Stimulated activated CD4-positive, alpha-beta T cell treated with anti-CD3 and anti-CD28 coated beads, Interleukin-1b, Interleukin-23, amount 100 ng/mL, for 4 hours (primary cell): ENCODE results near the gene RRAD.

Experiments used
- DNase-seq, 2 donors: peaks; one replicate each; pipeline ENCODE4 v3.0.0-alpha.2; 2020; ENCODE audit warnings: low read depth in 2 of 2

RRAD gene

DNA sequence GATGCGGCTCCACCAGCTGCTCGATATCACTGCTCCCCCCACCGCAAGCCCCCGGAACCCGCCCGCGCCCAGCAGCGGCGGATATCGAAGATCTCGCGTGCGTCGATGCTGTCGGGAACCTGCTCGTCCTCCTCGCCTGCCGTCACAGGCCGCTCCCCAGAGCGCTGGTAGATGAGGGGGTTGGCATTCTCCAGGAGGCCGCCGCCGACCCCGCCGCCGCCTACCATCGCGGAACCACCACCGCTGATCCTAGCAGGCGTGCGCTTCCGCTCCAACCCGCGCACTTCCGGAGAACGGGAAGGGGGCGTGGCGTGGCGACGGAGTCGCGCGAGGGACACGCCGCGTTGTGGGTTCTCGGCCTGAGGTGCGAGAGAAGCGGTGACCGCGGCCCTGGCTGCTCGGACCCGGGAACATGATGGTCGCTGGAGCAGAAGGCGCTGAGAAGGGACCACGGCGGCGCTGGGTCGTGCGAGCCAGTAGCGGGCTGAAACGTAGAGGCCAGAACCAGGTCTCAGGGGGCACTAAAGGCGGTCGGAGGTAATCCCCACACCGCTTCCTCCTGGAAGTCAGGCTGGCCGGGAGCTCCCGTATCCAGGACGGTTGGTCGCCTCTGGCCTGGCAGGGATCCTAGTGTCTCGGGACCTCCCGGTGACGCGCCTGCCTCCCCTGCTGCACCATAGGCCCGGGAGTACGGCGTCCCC is 9.0 kb upstream of the RRAD start, which contains the start of gene CIAO2B:
TSS of gene CIAO2B (minus strand) at position 265 of the 701 bp plus-strand sequence. CDS start at position 227, 38 bp downstream.
- DNase-seq: peak; percentile 81 to 86

DNA sequence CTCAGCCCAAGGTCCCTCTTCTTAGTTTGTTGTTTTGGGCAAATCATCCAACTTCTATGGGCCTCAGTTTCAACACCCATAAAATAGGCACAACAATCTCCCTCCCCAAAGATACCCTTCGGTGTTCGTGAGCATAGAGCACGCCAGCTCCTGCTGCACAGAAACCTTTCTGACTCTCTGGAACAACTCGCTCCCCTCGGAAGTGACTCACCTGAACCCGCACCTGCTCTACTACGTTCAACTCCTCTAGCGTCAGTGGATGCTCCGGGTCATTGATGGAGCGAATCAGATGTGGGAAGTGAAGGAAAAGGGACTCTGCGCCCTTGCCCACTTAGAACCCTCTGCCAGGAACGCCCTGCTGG is 8.4 kb upstream of the RRAD start:
- DNase-seq: peak; percentile 36 to 49

DNA sequence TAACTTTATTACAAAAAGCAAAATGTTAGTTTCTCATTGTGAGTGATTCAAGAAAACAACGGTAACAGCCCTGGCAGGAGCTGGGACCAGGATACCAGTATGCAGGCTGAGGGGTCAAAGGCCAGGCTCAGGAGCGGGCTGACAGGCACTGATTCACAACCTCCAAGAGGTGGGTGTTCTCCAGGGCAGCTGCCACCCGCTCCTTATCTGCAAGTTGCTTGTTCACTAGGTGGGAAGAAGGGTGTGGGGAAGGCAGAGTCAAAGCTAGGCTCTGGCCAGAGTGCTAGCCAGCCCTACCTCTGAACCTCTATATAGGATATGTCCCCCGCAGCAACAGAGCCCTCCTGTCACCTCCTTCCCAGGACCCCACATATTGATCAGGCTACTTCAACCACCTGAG is 6.7 kb upstream of the RRAD start:
- no peak for DNase-seq

DNA sequence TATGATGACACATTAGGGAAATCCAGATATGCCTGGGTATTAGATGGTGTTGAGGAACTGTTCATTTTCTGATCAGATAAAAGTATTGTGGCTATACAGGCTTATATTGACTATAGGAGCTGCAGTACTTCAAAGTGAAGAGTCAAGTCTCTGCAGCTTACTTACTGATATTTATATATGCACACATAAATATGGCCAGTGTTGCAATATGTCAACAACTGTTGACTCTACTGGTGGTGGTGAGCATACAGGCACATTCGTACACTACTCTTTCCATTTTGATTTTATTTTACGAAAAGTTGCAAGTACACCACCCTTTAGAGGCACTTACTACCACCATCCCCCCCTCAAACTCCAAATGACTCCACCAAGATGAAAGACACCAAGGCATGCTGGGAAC is 6.3 kb upstream of the RRAD start:
- DNase-seq: no peak

DNA sequence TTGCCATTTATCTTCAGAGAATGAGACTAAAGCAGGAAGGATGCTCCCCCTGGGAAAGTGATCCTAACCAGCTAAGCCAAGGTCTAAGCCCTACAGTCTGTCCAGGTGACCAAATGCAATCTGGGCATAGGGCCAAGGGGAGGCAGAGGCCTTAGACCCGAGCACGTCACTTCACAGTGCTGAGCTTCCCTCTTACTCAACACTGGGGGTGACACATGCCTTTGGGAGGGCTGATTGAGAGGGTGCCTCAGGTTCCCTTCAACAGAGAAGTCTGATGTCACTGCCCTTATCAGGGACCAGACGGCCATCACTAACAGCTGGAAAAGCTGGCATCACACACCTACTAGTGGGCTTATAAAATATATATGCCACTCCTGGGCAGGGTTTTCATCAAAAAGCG is 4.9 kb upstream of the RRAD start:
- DNase-seq: no peak

DNA sequence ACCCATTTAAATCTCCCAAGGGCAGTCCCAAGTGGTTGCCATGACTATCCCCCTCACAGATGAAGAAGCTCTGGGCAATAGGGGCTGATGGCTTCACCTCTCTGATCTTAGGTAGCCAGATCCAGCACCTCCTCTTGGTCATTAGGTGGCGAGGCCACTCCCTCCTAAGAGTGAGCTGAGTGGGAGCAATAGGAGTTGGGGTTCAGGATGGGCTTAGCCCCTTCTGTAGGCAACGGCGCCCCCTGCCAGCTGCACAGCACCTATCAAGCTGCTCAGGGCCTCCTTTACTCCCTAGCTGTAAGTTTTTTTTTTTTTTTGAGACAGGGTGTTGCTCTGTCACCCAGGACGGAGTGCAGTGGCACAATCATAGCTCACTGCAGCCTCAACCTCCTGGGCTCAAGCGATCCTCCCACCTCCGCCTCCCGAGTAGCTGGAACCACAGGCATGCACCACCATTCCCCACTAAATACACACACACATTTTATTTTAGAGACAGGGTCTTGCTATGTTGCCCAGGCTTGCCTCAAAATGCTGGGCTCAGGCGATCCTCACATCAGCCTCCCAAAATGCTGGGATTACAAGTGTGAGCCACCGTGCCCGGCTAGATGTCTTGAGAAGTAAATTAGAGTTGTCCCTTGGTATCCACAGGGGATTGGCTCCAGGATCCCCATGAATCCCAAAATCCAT is 3.5 kb upstream of the RRAD start:
- no peak for DNase-seq

DNA sequence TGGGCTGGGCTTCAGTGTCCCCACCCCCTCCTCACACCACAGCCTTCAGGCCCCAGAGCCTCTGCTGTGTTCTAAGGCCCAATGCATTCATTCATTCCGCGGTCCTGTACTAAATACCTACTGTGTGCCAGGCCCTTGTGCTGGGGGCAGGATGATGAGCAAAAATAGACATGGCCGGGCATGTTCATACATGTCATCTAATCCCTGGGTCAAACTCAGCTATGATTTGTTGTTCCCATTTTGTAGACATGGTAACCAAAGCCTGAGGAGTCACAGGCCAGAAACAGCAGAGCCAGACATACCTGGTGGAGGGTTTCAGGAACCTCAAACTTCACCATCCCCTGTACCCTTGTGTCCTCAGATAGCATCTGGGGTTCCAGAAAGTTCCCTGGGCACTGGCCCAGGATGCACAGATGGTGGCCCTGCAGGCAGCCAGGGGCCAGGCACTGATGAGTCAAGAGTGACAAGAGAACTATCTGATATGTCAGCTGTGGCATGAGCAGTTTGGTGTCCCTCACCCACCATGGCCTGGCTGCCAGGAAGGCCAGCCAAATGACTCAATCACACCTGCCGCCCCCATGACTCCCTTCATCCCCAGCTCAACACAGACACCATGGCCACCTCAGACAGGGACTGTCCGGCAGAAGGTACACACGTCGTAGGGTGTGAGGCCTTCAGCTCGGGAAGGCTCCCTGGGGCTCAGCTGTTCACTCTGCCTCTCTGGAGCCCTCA is 2.7 kb upstream of the RRAD start:
- no peak for DNase-seq

DNA sequence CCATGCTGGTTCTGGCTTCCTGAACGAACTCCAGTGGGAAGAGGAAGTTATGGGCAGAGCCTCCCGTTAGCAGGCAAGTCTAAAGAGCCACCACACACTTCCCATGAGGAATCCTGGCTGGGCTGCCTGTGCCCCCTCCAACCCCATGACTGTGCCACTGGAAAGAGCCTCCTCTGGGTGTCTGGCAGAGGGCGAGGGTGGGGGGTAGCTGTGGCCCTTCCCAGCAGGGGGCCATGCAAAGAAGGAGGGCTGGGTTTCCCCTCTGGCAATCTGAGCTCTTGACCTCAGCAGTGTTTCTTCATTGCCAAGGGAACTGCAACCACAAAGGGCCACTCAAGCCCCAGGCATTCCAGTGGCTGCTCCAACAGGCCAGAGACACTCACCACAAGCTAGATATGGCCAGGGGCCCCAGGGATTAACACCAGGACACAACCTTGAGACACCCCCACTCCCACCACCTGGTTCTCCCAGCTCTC is 1.7 kb upstream of the RRAD start:
- no peak for DNase-seq

DNA sequence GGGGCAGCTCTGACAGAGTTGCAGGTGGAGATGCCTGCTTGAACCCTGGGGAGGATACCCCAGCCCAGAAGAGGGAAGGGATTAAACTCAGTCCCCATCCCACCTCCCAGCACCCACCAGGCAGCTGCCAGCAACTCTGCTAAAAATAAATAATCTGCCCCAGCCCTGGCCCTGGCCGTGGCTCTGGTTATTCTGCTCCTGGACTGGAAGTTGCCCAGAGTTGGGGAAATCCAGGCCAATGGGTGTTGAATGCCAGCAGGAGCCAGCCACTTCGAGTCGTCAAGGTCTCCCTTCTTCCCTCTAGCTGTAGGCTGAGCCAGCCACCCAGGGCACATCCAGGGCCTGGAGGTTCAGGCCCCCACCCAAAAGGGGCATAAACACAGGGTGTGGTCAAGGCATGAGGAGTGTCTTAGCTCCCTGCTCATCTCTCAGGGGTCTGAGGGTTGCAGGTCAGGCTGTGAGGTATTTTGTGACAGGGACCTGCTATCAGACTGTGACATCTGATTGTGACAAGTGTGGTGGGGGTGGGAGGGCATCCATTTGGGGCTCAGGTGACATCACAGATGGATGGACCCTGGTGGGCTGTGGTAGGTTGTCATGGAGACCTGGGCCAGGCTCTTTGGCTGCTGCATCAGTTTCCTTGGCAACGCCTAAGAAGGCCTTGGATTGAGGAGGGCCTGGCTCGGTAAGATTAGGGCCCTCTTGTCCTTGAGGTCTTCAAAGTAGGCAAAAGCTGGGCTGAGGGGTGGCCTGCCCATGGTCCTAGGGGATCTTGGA is 1.0 kb upstream of the RRAD start:
- DNase-seq: no peak

DNA sequence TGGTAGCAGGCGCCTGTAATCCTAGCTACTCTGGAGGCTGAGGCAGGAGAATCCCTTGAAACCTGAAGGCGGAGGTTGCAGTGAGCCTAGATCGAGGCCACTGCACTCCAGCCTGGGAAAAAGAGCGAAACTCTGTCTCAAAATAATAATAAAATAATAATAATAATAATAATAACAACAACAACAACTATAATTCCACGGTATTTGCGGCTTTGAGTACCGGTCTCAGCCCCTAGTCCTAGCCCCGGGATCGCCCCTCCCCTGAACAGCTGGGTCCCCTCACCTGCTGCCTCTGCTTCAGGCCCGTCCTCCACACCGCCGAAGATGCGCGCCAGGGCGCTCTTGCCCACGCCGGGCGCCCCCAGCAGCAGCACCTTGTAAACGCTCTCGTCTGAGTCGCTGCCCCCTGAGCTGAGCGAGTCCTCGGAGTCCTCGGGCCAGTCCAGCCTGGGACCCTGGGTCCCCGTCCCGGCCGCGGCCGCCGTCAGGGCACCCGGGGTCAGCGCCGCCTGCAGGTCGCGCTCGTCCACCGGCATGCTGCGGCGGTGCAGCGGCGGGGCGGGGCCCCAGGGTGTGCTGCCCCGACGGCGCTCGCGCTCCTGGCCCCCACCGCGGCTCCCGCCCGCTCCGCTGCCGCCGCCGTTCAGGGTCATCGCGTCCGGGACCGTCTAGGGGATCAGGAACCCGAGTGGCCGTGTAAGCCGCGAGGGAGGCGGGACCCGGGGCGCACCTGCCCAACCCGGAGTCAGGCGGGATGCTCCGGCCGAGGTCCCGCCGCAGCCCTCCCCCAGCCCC is 611 bp downstream of the RRAD start:
- peak in 1 of 2 donors; percentile 31 for DNase-seq

DNA sequence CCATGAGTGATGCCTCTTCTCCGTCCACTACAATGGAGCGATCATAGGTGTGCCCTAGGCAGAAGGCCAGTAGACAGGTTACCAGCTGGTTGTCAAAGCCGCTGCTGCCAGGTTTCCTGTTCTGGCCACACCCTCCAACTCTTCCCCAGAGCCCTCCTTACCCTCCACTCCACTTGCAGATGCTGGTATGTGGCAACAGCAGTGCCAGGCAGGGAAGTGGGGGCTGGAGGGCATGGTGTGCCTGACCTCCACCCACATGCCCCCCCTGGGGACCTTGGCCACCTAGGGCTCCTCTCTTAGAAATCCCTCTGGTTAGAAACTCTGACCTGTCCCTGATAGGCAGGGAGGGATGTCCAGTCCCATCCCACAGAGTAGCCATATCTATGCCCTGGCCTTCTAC is 1.5 kb downstream of the RRAD start:
- no peak for DNase-seq

DNA sequence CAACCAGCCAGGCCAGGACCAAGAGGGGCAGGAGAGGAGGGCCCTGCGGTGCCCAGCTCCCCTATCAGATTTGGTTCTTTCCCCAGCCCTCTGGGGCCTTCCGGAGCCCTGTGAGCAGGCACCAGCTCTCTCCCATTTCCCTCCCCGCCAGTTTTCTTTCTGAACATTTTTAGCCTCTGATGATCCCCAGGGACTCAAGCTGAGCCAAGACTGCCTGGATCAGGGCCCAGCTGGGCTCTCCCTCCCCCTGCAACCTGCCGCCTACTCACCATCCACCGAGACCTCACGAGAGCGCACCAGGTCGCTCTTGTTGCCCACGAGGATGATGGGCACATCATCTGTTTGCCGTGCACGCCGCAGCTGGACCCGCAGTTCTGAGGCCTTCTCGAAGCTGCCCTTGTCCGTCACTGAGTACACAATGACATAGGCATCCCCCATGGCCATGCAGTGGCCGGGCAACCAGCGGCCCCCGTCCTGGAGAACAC is 2.0 kb downstream of the RRAD start:
- DNase-seq: no peak

DNA sequence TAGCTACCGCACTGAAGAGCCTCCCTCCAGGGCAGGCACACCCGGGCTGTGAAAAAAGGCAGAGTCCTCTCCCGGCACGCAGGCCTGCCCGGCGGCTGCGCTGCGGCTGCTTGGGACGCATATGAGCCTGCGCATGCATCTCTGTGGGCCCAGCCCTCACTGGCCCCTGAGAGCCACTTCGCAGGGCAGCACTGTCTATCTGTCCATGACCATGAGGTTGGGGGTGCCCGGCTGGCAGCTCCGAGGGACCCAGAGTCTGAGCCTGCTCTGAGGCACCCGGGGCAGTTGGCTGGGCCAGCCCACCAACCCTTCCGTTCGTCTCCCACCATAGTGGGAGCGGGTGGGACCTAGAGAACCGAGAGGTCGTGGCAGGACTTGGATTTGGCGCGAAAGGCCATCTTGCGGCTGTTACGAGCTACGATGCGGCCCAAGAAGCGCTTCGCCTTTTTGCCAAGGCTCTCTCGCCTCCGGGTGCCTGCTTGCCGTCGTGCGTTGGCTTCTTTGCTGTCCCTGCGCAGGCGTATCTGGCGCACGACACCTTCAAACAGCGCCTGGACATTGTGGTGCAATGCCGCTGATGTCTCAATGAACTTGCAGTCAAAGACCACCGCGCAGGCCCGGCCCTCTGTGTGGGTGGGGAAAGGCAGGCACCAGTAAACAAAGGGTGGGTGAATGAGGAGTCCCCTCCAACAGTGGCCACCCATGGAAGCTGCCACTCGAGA is 3.4 kb downstream of the RRAD start:
- DNase-seq: no peak

DNA sequence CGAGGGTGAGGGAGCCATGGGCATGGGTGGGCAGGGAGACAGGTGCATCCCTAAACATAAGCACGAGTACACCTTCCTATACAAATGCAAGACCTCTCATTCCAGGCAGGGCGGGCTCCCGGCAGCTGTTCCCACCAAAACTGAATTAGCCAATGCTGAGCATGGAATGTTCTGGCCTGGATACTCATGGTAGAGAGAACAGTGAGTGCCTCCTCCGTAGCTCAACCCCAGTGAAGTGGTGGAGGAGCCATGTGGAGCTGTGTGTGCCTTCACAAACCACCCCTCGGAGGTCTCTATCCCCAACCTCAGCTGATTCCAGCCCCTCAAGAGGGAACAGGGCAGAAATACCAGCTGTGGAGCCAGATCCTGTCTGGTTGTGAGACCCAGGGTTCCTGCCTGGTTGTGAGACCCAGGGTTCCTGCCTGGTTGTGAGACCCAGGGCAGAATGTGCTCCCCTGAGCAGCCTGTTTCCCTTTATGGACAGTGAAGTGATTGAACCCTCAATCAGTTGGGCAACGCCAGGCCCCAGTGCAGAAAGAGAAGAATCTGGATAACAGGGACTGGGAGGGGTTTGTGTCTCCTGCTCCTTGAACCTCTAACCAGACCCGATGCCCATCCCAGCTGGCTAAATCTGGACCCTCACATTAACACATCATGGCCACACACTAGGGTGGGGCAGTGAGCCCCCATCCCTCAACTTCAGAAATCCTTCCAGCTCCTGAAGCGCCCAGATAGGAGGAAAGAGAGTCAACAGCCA is 4.2 kb downstream of the RRAD start:
- no peak for DNase-seq

DNA sequence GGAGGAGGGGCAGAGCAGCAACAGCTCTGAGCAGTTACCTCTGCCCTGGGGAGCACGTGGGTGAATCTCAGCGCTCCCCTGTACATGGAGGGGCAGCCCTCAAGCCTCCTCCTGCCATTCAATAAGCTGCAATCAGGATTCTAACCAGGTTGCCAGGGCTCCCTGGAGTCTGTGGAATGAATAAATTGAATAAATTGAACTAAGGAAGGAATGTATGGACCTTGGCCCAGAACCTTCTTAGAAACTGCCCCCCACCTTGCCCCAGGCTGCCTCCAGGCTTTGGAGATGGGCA is 5.1 kb downstream of the RRAD start:
- DNase-seq: no peak

DNA sequence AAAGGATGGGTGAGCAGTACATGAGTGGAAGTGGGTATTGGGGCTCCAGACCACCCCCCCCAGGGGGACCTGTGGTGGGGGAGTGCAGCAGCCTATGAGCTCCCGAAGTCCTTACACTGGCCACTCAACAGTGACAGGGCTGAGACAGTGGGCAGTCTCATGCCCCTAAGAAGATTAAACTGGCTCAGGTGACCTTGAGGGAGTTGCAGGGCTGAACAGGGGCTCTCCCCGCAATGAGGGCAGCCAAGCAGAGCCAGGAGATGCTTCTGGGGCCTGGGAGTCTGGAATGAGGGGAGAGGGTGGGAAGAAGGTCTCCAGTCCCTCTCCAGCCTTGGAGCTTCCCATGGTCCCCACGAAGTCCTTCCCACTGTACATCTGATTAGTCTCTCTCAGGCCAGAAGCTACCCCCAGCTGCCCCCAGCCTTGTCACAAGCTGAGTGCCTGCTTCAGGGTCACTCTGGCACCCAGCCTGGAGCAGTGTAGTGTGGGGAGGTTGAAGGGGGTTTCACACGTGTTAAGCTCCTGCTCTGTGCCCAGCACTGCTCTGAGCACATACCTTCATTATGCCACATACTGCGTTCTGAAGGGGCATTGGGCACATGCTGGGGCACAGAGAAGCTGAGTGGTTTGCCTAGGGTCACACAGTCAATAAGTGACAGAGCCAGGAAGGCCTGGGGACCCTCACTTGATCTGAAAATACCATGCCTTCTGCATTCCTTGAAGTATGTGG is 5.6 kb downstream of the RRAD start:
- no peak for DNase-seq

DNA sequence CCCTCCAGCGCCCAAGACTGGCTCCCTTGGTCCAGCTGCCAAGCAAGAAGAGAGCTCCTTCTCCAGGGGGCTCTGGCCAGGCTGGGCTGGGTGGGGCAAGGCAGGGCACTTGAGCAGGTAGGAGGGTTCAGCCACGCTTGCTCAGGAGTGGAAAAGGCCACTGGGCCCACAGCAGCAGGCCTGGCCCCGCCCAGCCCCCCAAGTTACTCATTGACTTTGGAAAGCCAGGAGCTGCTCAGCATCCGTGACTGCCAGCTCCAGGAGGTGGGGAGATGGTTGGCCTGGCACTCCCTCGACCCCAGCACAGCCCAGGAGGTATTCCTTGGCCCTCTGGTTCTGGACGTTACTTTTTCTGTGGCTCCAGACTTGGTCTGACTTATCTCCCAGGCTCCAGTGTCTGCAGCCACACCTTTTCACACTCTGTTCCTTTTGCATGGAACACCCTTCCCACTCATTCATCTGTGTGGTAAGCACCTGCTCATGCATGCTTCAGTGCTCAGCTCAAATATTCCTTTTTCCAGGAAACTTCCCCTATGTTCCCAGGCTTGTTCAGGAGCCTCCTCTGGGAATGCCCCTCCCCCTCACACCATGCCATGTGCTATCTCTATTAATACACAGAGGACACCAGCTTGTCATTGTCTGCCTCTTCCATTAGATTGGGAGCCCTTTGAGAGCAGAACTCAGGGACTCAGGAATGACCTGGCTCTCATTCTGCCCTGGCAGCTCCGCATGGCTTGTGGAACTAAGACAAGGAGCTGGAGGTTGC is 6.3 kb downstream of the RRAD start, which contains the start of gene CDH16:
TSS of gene CDH16 (minus strand) at position 83 of the 766 bp plus-strand sequence. CDS start 820 bp downstream, outside the sequence.
- DNase-seq: no peak

DNA sequence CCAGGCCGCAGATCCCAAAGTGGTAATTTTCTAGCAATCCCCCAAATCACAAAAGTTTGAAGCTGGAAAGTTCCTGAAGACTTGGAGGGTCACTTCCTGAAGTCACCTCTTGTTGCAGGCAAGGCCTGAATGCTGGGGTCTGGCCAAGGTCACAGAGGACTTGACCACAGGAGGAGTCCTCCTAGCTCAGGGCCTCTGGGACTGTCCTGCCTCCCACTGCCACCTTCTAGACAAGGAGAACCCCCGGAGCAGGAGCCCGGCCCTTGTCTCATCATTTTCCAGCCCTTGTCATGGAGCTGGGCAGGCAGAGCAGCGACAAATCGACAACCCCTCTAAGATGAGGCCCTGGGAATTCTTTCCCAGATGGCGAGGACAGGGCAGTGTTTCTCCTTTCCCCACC is 7.0 kb downstream of the RRAD start:
- no peak for DNase-seq
